Adrenal gland (tissue), 12 donors: ENCODE measurements around the gene CCDC122. TPM values are rescaled to one million over a fixed set of nuclear protein-coding genes. Genes with fewer than 3 reads are reported as not detected.

Experiments used
- DNase-seq, 7 donors: peaks; one replicate each; pipeline ENCODE4 v3.0.0-alpha.2; 2019 to 2020
- H3K27ac ChIP-seq, 5 donors: fragments of 200-600 bp; sonication (generic) in 4 of 5; 1 replicate in 3 of 5; 2 replicates in 2 of 5; pipeline versions ENCODE4 v1.5.1 to v1.8.0; 2016 to 2020; ENCODE audit warnings: mild to moderate bottlenecking in 1 of 5
- H3K27me3 ChIP-seq: fragments of 200-600 bp; 2 replicates; pipeline ENCODE4 v1.8.0; 2021
- H3K36me3 ChIP-seq, 2 donors: fragments of 200-600 bp; replicated peaks in 1 of 2; 1 replicate in 1 of 2; 2 replicates in 1 of 2; pipeline versions ENCODE4 v1.5.1 to v1.8.0; 2018 to 2022
- H3K4me1 ChIP-seq, 2 donors: fragments of 200-600 bp; replicated peaks in 1 of 2; 1 replicate in 1 of 2; 2 replicates in 1 of 2; pipeline versions ENCODE4 v1.5.1 to v1.8.0; 2018 to 2021
- H3K4me3 ChIP-seq, 4 donors: fragments of 200-600 bp; sonication (generic) in 3 of 4; one replicate each; pipeline ENCODE4 v1.5.1; 2016 to 2018
- H3K9me3 ChIP-seq, 3 donors: fragments of 200-600 bp; sonication (generic) in 1 of 3; replicated peaks in 1 of 3; 1 replicate in 2 of 3; 2 replicates in 1 of 3; pipeline versions ENCODE4 v1.5.1 to v1.8.0; 2016 to 2021
- CTCF ChIP-seq, 6 experiments: fragments of 450-650 bp in 4 of 6; fragments of 200-600 bp in 2 of 6; sonication (generic) in 1 of 6; IDR thresholded peaks; 1 replicate in 5 of 6; 2 replicates in 1 of 6; pipeline versions ENCODE4 v1.5.1 to v1.8.0; 2016 to 2021; ENCODE audit warnings: antibody characterized with exemption in 6 of 6, mild to moderate bottlenecking in 2 of 6, moderate library complexity in 1 of 6
- POLR2A ChIP-seq, 2 donors: fragments of 450-650 bp; IDR thresholded peaks; one replicate each; pipeline ENCODE4 v1.6.1; 2017; ENCODE audit warnings: antibody characterized with exemption in 2 of 2, mild to moderate bottlenecking in 2 of 2, moderate library complexity in 1 of 2
- WGBS, 4 donors: extraction: QIAGEN DNeasy Blood & Tissue Kit in 2 of 4; methylation state at CpG; one replicate each; pipeline versions ENCODE4 v1.1.5 to v1.1.7; 2013 to 2017; 5-methylcytosine and 5-hydroxymethylcytosine counted together
- intact Hi-C, 2 donors: fragments of 100-400 bp; cut with DNase I; formaldehyde crosslinking; loops; one replicate each; pipeline versions ENCODE4 v1.14.1 to v1.15.0; 2022 to 2023
- polyA plus RNA-seq, 3 donors: library from polyadenylated mRNA; stranded (reverse); fragments of 200-250 nt in 2 of 3; fragments of 350-450 nt in 1 of 3; fragmentation: Illumina TruSeq in 1 of 3; extraction: RNeasy Lipid Tissue Mini Kit (QIAGEN cat#74804) in 1 of 3; gene quantifications; one replicate each; pipeline ENCODE4 v1.2.3, GENCODE V29; 2013 to 2014
- total RNA-seq, 9 donors: library from RNA; depleted of rRNA in 4 of 9; stranded (reverse); fragments of >200 nt in 4 of 9; fragments of 120-200 nt in 1 of 9; fragmentation: NEBNext Ultra II Directional in 1 of 9; extraction: Animal tissue kit (Norgen Biotek cat#: 25700) in 1 of 9; gene quantifications; one replicate each; pipeline versions ENCODE4 v1.1.0 to v1.2.4, GENCODE V29; 2013 to 2023
- donor health status: healthy with polysubstance abuse.
- donor health status: Bipolar disorder and iron deficiency.
- donor health status: DM: yes; HTN: yes; CAD: no.
- donor health status: DM: no; HTN: no; CAD: no.
- donor health status: DM: no; HTN: no; CAD: no.
- donor health status: DM: yes; HTN: yes; CAD: no.

CCDC122 gene
- total and polyA plus RNA-seq, 12 donors = 0.79 to 16.8 (median 6.6) TPM

DNA sequence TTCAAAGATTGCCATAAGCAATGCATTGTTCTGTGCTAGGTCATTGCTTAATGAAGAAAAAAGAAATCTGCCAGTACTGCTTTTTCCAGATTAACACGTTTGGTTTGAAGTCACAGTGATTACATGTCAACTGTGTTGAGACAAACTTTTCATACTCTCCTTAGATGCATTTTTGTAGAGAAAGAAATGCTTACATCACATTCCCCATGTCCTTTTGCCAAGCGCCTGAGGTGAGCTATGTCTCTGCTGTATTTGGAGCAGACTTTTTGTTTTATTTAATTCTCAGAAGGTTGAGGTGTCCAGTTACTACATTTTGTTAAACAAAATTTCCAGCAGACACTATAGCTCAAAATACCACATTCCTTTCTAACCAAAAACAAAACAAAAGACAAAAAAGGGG lies 16.4 kb upstream of the CCDC122 start:
- TF ChIP-seq CTCF (IDR thresholded peaks at IDR 0.05) (no peak), POLR2A (IDR thresholded peaks at IDR 0.05) (no peak)
- Histone ChIP-seq H3K4me3 (no peak overlapping the region), H3K27ac (no peak overlapping the region), H3K27me3 (no peaks in the 10 kb centered on the region), H3K4me1 (no peaks in the 10 kb centered on the region), H3K36me3 (no peaks in the 10 kb centered on the region), H3K9me3 (no peaks in the 10 kb centered on the region)
- intact Hi-C loops = no loop called here
- DNase-seq = no peak
- WGBS, 4 donors = 76 to 80% (median 78%) methylated on average over 2 of the region's 2 CpGs

DNA sequence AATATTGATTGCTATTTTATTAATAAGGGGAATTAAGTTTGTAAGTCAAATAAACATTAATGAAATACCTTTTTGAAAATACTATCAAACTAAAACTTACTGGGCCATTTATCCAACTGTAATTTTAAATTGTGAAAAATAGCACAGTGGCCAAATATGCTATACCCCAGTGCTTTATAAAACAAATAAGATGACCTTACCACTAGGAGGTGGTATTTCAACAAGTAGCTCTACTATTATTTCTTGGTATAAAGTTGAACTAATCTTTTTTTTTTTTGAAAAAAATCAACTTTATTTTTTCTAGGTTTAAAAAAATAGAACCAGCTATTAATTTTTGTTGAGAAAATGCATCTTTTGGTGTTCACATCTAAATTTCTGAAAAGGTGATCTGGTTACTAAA lies 14.9 kb upstream of the CCDC122 start:
- Histone ChIP-seq H3K4me3 (no peak overlapping the region), H3K4me1 (no peaks in the 10 kb centered on the region), H3K36me3 (no peaks in the 10 kb centered on the region), H3K27me3 (no peaks in the 10 kb centered on the region), H3K9me3 (no peaks in the 10 kb centered on the region), H3K27ac (no peak overlapping the region)
- DNase-seq = no peak
- intact Hi-C loops = no loop called here
- TF ChIP-seq POLR2A (IDR thresholded peaks at IDR 0.05) (no peak), CTCF (IDR thresholded peaks at IDR 0.05) (no peak)

DNA sequence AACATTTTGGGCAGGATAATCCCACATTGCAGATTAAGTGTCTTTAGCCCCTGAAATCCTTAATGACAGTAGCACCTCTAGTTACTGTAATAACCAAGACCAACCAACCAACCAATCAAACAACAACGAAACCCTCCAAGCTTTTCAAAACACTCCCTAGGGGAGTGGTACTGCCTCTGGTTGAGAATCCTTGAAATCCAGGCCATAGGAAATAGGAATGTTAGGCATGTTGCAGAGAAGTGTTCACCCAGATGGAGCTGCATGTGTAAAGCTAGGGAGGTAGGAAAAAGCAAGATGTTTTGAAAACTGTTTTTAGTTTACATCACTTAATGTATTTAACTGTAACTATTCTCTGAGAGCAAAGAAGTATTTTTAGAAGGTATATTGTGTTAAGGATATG lies 4.7 kb upstream of the CCDC122 start:
- H3K9me3 ChIP-seq = no peaks in the 10 kb centered on the region
- H3K27me3 ChIP-seq = no peaks in the 10 kb centered on the region
- peaks cover 0 to 4% of the 10 kb centered on the region in 2 donors for H3K36me3 ChIP-seq
- H3K27ac ChIP-seq = no peak overlapping the region
- H3K4me1 ChIP-seq = peaks cover 5 to 12% of the 10 kb centered on the region in 2 donors
- no peak for DNase-seq
- H3K4me3 ChIP-seq = no peak overlapping the region
- 79 to 92% (median 84%) methylated on average over 1 of the region's 1 CpG for WGBS, 4 donors
- intact Hi-C loops = no loop called here
- no peak for TF ChIP-seq CTCF (IDR thresholded peaks at IDR 0.05)
- no peak for TF ChIP-seq POLR2A (IDR thresholded peaks at IDR 0.05)

GRCh38 chr13:43883631-43884030 lies 4.1 kb upstream of the CCDC122 start:
- no peak for DNase-seq
- WGBS, 4 donors = 93 to 99% (median 98%) methylated on average over 3 of the region's 3 CpGs
- intact Hi-C loops = no loop called here
- H3K36me3 ChIP-seq = peaks cover 0 to 2% of the 10 kb centered on the region in 2 donors
- H3K4me3 ChIP-seq = no peak overlapping the region
- H3K27me3 ChIP-seq = no peaks in the 10 kb centered on the region
- no peaks in the 10 kb centered on the region for H3K9me3 ChIP-seq
- peaks cover 7 to 13% of the 10 kb centered on the region in 2 donors for H3K4me1 ChIP-seq
- no peak overlapping the region for H3K27ac ChIP-seq
- TF ChIP-seq POLR2A (IDR thresholded peaks at IDR 0.05) (no peak), CTCF (IDR thresholded peaks at IDR 0.05) (no peak)
